Keratinocyte (primary cell): ENCODE measurements around the gene SSH2. TPM values are rescaled to one million over a fixed set of nuclear protein-coding genes. Genes with fewer than 3 reads are reported as not detected.
A peak's percentile ranks its signal among the peaks of the same experiment; 100 is the strongest.

Experiments
- DNase-seq: peaks from one replicate; pipeline ENCODE4 v3.0.0-alpha.2; 2011; ENCODE audit warnings: low read depth, missing footprints, low spot score
- FAIRE-seq: peaks from 2 replicates; lab custom pipeline; 2011; peaks lifted over from hg19 to GRCh38; lab: Jason Lieb, UNC
- H2AFZ ChIP-seq: 2 replicates; pipeline ENCODE4 v1.6.0; 2012; ENCODE audit warnings: low read length, control low read depth, inconsistent platforms; ENCODE audit not compliant: control insufficient read depth
- H3K27ac ChIP-seq: 2 replicates; pipeline ENCODE4 v1.5.1; 2011; ENCODE audit warnings: low read length; ENCODE audit not compliant: control insufficient read depth, insufficient read depth
- H3K27me3 ChIP-seq: 3 replicates; pipeline ENCODE4 v1.6.0; 2011; ENCODE audit warnings: low read length; ENCODE audit not compliant: control insufficient read depth, insufficient read depth; ENCODE audit errors: extremely low read depth
- H3K36me3 ChIP-seq, 2 experiments: 2 replicates in 1 of 2; 3 replicates in 1 of 2; pipeline ENCODE4 v1.5.1; 2011; ENCODE audit warnings: low read length in 2 of 2, mild to moderate bottlenecking in 1 of 2; ENCODE audit not compliant: control insufficient read depth in 2 of 2, insufficient read depth in 2 of 2; ENCODE audit errors: extremely low read depth in 1 of 2
- H3K4me1 ChIP-seq: 3 replicates; pipeline ENCODE4 v1.5.1; 2011; ENCODE audit warnings: low read length; ENCODE audit not compliant: control insufficient read depth, insufficient read depth; ENCODE audit errors: extremely low read depth
- H3K4me2 ChIP-seq: 3 replicates; pipeline ENCODE4 v1.6.0; 2011; ENCODE audit warnings: low read depth, low read length; ENCODE audit not compliant: control insufficient read depth, insufficient read depth; ENCODE audit errors: extremely low read depth
- H3K4me3 ChIP-seq, 3 experiments: fragments of 200-600 bp in 1 of 3; sonication (generic) in 1 of 3; 2 replicates in 2 of 3; 3 replicates in 1 of 3; pipeline ENCODE4 v1.5.1; 2011 to 2016; ENCODE audit warnings: low read length in 3 of 3, mild to moderate bottlenecking in 3 of 3, control low read depth in 2 of 3, inconsistent platforms in 1 of 3, low read depth in 1 of 3, mixed read lengths in 1 of 3, mixed run types in 1 of 3, moderate library complexity in 1 of 3; ENCODE audit not compliant: control insufficient read depth in 2 of 3, insufficient read depth in 2 of 3; ENCODE audit errors: extremely low read depth in 1 of 3
- H3K79me2 ChIP-seq: 2 replicates; pipeline ENCODE4 v1.6.0; 2012; ENCODE audit warnings: low read length; ENCODE audit not compliant: control insufficient read depth, insufficient read depth
- H3K9ac ChIP-seq: 3 replicates; pipeline ENCODE4 v1.6.0; 2011; ENCODE audit warnings: low read length; ENCODE audit not compliant: control insufficient read depth, insufficient read depth; ENCODE audit errors: extremely low read depth
- H3K9me1 ChIP-seq: 3 replicates; pipeline ENCODE4 v1.6.0; 2011; ENCODE audit warnings: low read length; ENCODE audit not compliant: control insufficient read depth, insufficient read depth; ENCODE audit errors: extremely low read depth
- H3K9me3 ChIP-seq: 2 replicates; pipeline ENCODE4 v1.5.1; 2012; ENCODE audit warnings: low read depth, low read length; ENCODE audit not compliant: control insufficient read depth
- H4K20me1 ChIP-seq: 3 replicates; pipeline ENCODE4 v1.6.0; 2011; ENCODE audit warnings: low read length; ENCODE audit not compliant: control insufficient read depth, insufficient read depth; ENCODE audit errors: extremely low read depth
- CTCF ChIP-seq, 3 experiments: IDR thresholded peaks in 1 of 3; conservative IDR thresholded peaks in 1 of 3; optimal IDR thresholded peaks in 1 of 3; 2 replicates in 2 of 3; 3 replicates in 1 of 3; pipeline versions ENCODE3 to v1.5.1; 2011; ENCODE audit warnings: low read length in 3 of 3, mild to moderate bottlenecking in 3 of 3, moderate library complexity in 2 of 3, control low read depth in 1 of 3, inconsistent platforms in 1 of 3; ENCODE audit not compliant: insufficient read depth in 2 of 3; ENCODE audit errors: extremely low read depth in 1 of 3
- EZH2 ChIP-seq: IDR thresholded peaks from one replicate; pipeline ENCODE4 v1.6.1; 2012; ENCODE audit warnings: inconsistent platforms, mild to moderate bottlenecking, low read length, moderate library complexity
- dilution Hi-C: fragments of 300-500 bp; cut with MboI; formaldehyde crosslinking; loops from one replicate; pipeline ENCODE4 v1.7.0; 2020; ENCODE audit warnings: low sequenced_read_pairs; ENCODE audit not compliant: extremely low pct_ligation_motif_present
- polyA plus RNA-seq, 5 experiments: library from polyadenylated mRNA; depleted of rRNA in 3 of 5; stranded (reverse) in 3 of 5; stranded (forward) in 1 of 5; unstranded in 1 of 5; fragments of >200 nt; gene quantifications; 1 replicate in 1 of 5; 2 replicates in 3 of 5; 3 replicates in 1 of 5; pipeline versions ENCODE4 v1.2.1 to v1.2.3, GENCODE V29; 2011 to 2012; ENCODE audit warnings: missing spikeins in 2 of 5, low read depth in 1 of 5, low replicate concordance in 1 of 5

SSH2 gene
- polyA plus RNA-seq, 1 donor (not counting 4 experiments of a cell fraction or from before 2014, with no cell fraction given): 13.9 TPM

- DNase-seq: no peak
- Histone ChIP-seq H4K20me1 (no peaks in the 10 kb centered on the region), H3K9me1 (no peaks in the 10 kb centered on the region), H2AFZ (peak overlapping the region; percentile 92), H3K9ac (peak overlapping the region; percentile 73), H3K4me3 (peak overlapping the region; percentile 70 to 97 (median 71)), H3K4me1 (peaks cover 20% of the 10 kb centered on the region), H3K79me2 (peaks cover 57% of the 10 kb centered on the region), H3K27ac (peak overlapping the region; percentile 71), H3K36me3 (no peaks in the 10 kb centered on the region), H3K4me2 (peak overlapping the region; percentile 88), H3K9me3 (no peaks in the 10 kb centered on the region), H3K27me3 (no peaks in the 10 kb centered on the region)
- TF ChIP-seq CTCF (optimal IDR thresholded peaks at IDR 0.05 in 1 of 3, IDR thresholded peaks at IDR 0.05 in 1 of 3, conservative IDR thresholded peaks at IDR 0.05 in 1 of 3; ENCODE audit: extremely low read depth in 1 of 3, insufficient read depth in 2 of 3, low read length in 3 of 3): no peak
- no peak for TF ChIP-seq EZH2
- dilution Hi-C loops: no loop called here
- FAIRE-seq: peak; percentile 75
Measured at GRCh38 chr17:29929006-29929532, 959 bp downstream of the SSH2 start.

- Histone ChIP-seq H3K36me3 (peaks cover 0 to 4% of the 10 kb centered on the region in 2 experiments), H2AFZ (no peak overlapping the region), H3K4me3 (peak overlapping the region in 1 of 3 experiments; percentile 8), H3K79me2 (peaks cover 72% of the 10 kb centered on the region), H3K4me2 (peak overlapping the region; percentile 88), H3K27me3 (no peaks in the 10 kb centered on the region), H3K9me3 (no peaks in the 10 kb centered on the region), H3K27ac (no peak overlapping the region), H4K20me1 (no peaks in the 10 kb centered on the region), H3K4me1 (peaks cover 20% of the 10 kb centered on the region), H3K9ac (no peak overlapping the region), H3K9me1 (no peaks in the 10 kb centered on the region)
- DNase-seq (no peak), FAIRE-seq (no peak)
- dilution Hi-C loops: no loop called here
- no peak for TF ChIP-seq CTCF (optimal IDR thresholded peaks at IDR 0.05 in 1 of 3, IDR thresholded peaks at IDR 0.05 in 1 of 3, conservative IDR thresholded peaks at IDR 0.05 in 1 of 3; ENCODE audit: extremely low read depth in 1 of 3, insufficient read depth in 2 of 3, low read length in 3 of 3)
- TF ChIP-seq EZH2: no peak
Measured at GRCh38 chr17:29927546-29927945, 2.5 kb downstream of the SSH2 start.
